Measurements from ENCODE around the gene RNF213.

DNA sequence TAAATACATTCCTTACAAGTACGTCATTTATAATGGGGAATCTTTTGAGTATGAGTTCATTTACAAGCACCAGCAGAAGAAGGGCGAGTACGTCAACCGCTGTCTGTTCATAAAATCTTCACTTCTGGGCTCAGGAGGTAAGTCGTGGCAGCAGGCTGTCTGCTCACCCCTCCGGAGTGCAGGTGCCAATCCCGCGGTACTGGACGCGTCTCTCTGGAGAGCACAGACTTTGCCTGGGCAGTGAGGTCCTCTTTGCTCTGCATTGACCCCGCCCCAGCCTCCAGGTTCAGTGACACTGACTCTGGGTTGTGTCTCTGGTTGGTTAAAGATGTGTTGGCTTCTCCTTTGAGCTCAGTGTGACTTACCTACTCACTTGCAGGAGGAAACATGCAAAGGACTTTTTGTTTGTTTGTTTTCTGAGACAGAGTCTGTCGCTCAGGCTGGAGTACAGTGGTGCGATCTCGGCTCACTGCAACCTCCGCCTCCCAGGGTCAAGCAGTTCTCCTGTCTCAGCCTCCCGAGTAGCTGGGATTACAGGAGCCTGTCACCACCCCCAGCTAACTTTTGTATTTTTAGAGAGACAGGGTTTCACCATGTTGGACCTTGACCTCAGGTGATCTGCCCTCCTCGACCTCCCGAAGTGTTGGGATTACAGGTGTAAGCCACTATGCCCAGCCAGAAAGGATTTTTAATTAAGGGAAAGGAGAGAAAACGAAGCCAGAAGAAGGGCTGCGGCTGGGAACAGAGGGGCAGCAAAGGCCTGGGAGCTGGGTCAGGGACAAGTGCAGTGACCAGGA lies 31.2 kb downstream of the RNF213 start:
- TF ChIP-seq, protein P1, sequence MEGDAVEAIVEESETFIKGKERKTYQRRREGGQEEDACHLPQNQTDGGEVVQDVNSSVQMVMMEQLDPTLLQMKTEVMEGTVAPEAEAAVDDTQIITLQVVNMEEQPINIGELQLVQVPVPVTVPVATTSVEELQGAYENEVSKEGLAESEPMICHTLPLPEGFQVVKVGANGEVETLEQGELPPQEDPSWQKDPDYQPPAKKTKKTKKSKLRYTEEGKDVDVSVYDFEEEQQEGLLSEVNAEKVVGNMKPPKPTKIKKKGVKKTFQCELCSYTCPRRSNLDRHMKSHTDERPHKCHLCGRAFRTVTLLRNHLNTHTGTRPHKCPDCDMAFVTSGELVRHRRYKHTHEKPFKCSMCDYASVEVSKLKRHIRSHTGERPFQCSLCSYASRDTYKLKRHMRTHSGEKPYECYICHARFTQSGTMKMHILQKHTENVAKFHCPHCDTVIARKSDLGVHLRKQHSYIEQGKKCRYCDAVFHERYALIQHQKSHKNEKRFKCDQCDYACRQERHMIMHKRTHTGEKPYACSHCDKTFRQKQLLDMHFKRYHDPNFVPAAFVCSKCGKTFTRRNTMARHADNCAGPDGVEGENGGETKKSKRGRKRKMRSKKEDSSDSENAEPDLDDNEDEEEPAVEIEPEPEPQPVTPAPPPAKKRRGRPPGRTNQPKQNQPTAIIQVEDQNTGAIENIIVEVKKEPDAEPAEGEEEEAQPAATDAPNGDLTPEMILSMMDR (IDR thresholded peaks at IDR 0.05) = no peak
- no peak for TF ChIP-seq EP300 (IDR thresholded peaks at IDR 0.05)
